T-helper 9 cell (primary cell): ENCODE results near the gene CLN6.
"Not testable (repeated sequence)": the region's sequence is repeated elsewhere in the genome, so short reads cannot be mapped to it uniquely, and the experiment has no call there.

Experiments
- DNase-seq: peaks from one replicate; pipeline ENCODE4 v3.0.0-alpha.2; 2020

The CLN6 gene

GRCh38 chr15:68252925-68253534 lies 23.5 kb upstream of the CLN6 start:
- no peak for DNase-seq

- no peak for DNase-seq
Measured at GRCh38 chr15:68249058-68249713, 19.7 kb upstream of the CLN6 start.

GRCh38 chr15:68244235-68244634 lies 14.7 kb upstream of the CLN6 start:
- DNase-seq, result no peak

- no peak for DNase-seq
Measured at GRCh38 chr15:68241088-68241935, 11.8 kb upstream of the CLN6 start.

GRCh38 chr15:68239025-68239424 lies 9.5 kb upstream of the CLN6 start:
- DNase-seq, result no peak

GRCh38 chr15:68235022-68235421 lies 5.5 kb upstream of the CLN6 start:
- DNase-seq, result no peak

GRCh38 chr15:68234520-68234919 lies 5.0 kb upstream of the CLN6 start:
- not testable (repeated sequence) for DNase-seq

GRCh38 chr15:68234060-68234459 lies 4.5 kb upstream of the CLN6 start:
- DNase-seq, result no peak

- DNase-seq, result no peak
Measured at GRCh38 chr15:68232937-68233336, 3.4 kb upstream of the CLN6 start.

GRCh38 chr15:68232449-68232848 lies 2.9 kb upstream of the CLN6 start:
- DNase-seq, result no peak

- DNase-seq, result no peak
Measured at GRCh38 chr15:68231102-68231818, 1.7 kb upstream of the CLN6 start.

GRCh38 chr15:68230157-68231100 lies 901 bp upstream of the CLN6 start:
- DNase-seq, result no peak

GRCh38 chr15:68228971-68229385 lies 550 bp downstream of the CLN6 start:
- DNase-seq, result no peak

- DNase-seq, result no peak
Measured at GRCh38 chr15:68228143-68228970, 1.2 kb downstream of the CLN6 start.

- DNase-seq, result no peak
Measured at GRCh38 chr15:68227643-68228142, 1.8 kb downstream of the CLN6 start.

- not testable (repeated sequence) for DNase-seq
Measured at GRCh38 chr15:68225442-68225841, 4.1 kb downstream of the CLN6 start.

- DNase-seq, result no peak
Measured at GRCh38 chr15:68224546-68225250, 4.8 kb downstream of the CLN6 start.

GRCh38 chr15:68224108-68224507 lies 5.4 kb downstream of the CLN6 start:
- DNase-seq, result no peak

GRCh38 chr15:68223171-68223570 lies 6.4 kb downstream of the CLN6 start:
- DNase-seq, result no peak

- DNase-seq, result not testable (repeated sequence)
Measured at GRCh38 chr15:68222432-68222743, 7.1 kb downstream of the CLN6 start.
